Activated T-cell treated with anti-CD3 and anti-CD28 coated beads, Interleukin-2, amount 50 U/mL, for 24 hours (primary cell): ENCODE results near the gene KRTAP10-2.
A peak's percentile ranks its signal among the peaks of the same experiment; 100 is the strongest.
"Not testable (repeated sequence)": the region's sequence is repeated elsewhere in the genome, so short reads cannot be mapped to it uniquely, and the experiment has no call there.

Source experiments
- DNase-seq: peaks from one replicate; pipeline ENCODE4 v3.0.0-alpha.2; 2020
- H3K27ac Mint-ChIP-seq: 2 replicates; pipeline ENCODE4 v1.8.0; 2020; ENCODE audit warnings: mild to moderate bottlenecking, mixed read lengths
- H3K27me3 Mint-ChIP-seq: 2 replicates; pipeline ENCODE4 v1.8.0; 2020; ENCODE audit warnings: mixed read lengths
- H3K36me3 Mint-ChIP-seq: 2 replicates; pipeline ENCODE4 v1.8.0; 2020; ENCODE audit warnings: low read depth, mixed read lengths
- H3K4me1 Mint-ChIP-seq: 2 replicates; pipeline ENCODE4 v1.8.0; 2020; ENCODE audit warnings: low read depth, mixed read lengths
- H3K4me3 Mint-ChIP-seq: 2 replicates; pipeline ENCODE4 v1.8.0; 2020; ENCODE audit warnings: mild to moderate bottlenecking, moderate library complexity, mixed read lengths
- H3K9me3 Mint-ChIP-seq: 2 replicates; pipeline ENCODE4 v1.8.0; 2020; ENCODE audit warnings: mixed read lengths

The KRTAP10-2 gene

GRCh38 chr21:44505673-44506278, 45.5 kb downstream of the KRTAP10-2 start:
- H3K27me3 Mint-ChIP-seq, result no peaks in the 10 kb centered on the region
- H3K4me1 Mint-ChIP-seq, result peaks cover under 1% of the 10 kb centered on the region
- no peak for DNase-seq
- no peak overlapping the region for H3K4me3 Mint-ChIP-seq
- H3K27ac Mint-ChIP-seq, result no peak overlapping the region
- no peaks in the 10 kb centered on the region for H3K9me3 Mint-ChIP-seq
- no peaks in the 10 kb centered on the region for H3K36me3 Mint-ChIP-seq

GRCh38 chr21:44503901-44504399, 47.4 kb downstream of the KRTAP10-2 start:
- peak; percentile 43 for DNase-seq
- H3K4me3 Mint-ChIP-seq, result no peak overlapping the region
- no peaks in the 10 kb centered on the region for H3K36me3 Mint-ChIP-seq
- H3K9me3 Mint-ChIP-seq, result no peaks in the 10 kb centered on the region
- no peaks in the 10 kb centered on the region for H3K27me3 Mint-ChIP-seq
- H3K4me1 Mint-ChIP-seq, result no peaks in the 10 kb centered on the region
- H3K27ac Mint-ChIP-seq, result no peak overlapping the region

- H3K4me3 Mint-ChIP-seq, DNase-seq, H3K36me3 Mint-ChIP-seq, H3K9me3 Mint-ChIP-seq, H3K27ac Mint-ChIP-seq, H3K27me3 Mint-ChIP-seq, H3K4me1 Mint-ChIP-seq: not testable (repeated sequence)
Measured at GRCh38 chr21:44503006-44503889, 48.1 kb downstream of the KRTAP10-2 start.

- DNase-seq, result no peak
- Mint-ChIP-seq H3K4me1 (no peaks in the 10 kb centered on the region), H3K9me3 (no peaks in the 10 kb centered on the region), H3K27ac (no peak overlapping the region), H3K27me3 (no peaks in the 10 kb centered on the region), H3K36me3 (no peaks in the 10 kb centered on the region), H3K4me3 (no peak overlapping the region)
Measured at GRCh38 chr21:44502171-44502958, 48.9 kb downstream of the KRTAP10-2 start.
